GM18868 (cell line): Measurements from ENCODE around the gene ASTN2.
A peak's percentile ranks its signal among the peaks of the same experiment; 100 is the strongest.

Experiments used
- ATAC-seq: cut with Tn5 transposase; IDR thresholded peaks from one replicate; pipeline ENCODE4 v1.9.1; 2021; ENCODE audit warnings: mild to moderate bottlenecking, moderate library complexity; ENCODE audit not compliant: unreplicated experiment

The ASTN2 gene

DNA sequence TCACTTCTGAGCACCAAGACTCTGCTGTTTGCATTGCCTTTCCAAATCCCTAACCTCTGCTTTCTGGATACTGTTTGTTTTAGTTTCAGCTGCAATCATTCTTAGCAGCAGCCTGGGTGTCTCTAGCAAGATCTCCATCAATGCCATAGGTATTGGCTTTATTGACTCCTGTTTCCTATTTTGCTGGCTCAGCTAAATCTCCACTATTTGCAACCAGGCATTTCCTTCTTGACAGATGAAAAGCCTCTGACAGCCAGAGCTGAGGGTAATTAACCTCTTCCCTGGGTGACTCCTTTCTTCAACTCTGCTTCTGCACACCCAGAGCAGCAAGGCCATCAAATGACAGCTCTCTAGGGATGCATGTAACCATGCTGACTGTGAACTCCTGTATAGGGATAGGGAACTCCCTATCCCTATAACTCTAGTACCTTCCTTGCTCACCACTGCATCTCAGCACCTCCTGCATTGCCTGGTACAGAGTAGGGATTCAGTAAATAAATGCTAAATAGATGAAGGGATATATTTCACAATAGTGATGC lies 434.2 kb downstream of the ASTN2 start:
- ATAC-seq, result no peak

DNA sequence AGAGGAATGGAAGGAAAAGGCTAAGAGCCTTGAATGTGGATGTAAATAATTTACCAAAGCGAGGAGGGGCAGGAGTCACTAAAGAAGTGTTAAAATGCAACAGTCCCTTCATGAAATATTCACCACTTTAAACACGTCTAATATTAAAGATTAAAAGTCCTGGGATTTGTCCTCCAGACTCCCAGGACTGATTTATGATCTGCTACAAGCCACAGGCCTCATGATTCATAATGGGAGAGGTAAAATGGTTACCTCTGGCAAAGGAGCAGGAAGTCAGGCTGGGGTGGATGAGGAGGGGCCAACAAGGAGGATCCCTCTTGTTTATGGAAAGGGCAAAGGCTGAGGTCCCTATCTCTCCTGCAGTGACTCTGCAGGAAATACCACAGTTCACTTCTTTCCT lies 435.4 kb downstream of the ASTN2 start:
- no peak for ATAC-seq

- no peak for ATAC-seq
Measured at GRCh38 chr9:116978155-116978554, 436.7 kb downstream of the ASTN2 start.

- ATAC-seq, result no peak
Measured at GRCh38 chr9:116975126-116975525, 439.7 kb downstream of the ASTN2 start.

DNA sequence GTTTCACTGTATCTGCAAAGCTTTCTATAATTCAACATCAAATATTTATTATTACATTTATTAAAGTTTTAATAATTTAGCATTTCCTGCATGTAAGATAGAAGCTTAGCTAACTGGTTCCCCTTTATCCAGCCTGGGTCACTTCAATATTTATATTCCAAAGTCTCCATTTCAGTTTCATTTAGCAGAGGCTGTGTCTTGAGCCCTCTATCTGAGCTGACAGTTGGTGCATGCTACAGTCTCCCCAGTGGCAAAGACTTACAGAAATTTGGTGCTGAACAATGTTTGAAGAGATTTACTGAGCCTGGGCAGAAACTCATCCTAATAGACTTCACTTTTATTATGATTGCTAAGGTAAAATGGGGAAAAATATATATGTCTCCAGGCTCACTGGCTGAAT lies 448.7 kb downstream of the ASTN2 start:
- ATAC-seq, result peak; percentile 63

- no peak for ATAC-seq
Measured at GRCh38 chr9:116964258-116964657, 450.6 kb downstream of the ASTN2 start.

GRCh38 chr9:116959809-116960208 lies 455.0 kb downstream of the ASTN2 start:
- peak; percentile 70 for ATAC-seq

GRCh38 chr9:116958881-116959280 lies 456.0 kb downstream of the ASTN2 start:
- ATAC-seq, result no peak

- no peak for ATAC-seq
Measured at GRCh38 chr9:116954731-116955130, 460.1 kb downstream of the ASTN2 start.

DNA sequence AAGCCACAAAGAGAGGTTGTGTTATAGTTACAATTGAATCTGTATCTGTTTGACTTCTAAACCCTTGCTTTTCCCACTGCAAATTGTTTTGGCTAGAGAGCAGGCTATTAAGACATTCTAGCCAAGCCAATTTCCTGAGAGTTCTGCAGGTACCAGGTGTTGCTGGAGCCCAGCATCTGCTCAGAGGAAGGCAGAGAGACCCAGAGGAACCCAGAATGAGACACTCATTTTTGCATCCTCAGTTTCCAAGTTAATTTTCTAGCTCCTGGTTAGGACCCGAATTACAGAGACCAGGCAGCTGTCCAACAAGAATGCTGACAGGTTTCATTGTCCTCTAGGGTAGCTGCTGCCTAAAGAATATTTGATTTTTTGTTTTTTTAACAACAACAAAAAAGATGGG lies 461.6 kb downstream of the ASTN2 start:
- ATAC-seq, result no peak

- no peak for ATAC-seq
Measured at GRCh38 chr9:116952436-116952810, 462.4 kb downstream of the ASTN2 start.

- peak; percentile 85 for ATAC-seq
Measured at GRCh38 chr9:116951588-116952435, 463.0 kb downstream of the ASTN2 start.

DNA sequence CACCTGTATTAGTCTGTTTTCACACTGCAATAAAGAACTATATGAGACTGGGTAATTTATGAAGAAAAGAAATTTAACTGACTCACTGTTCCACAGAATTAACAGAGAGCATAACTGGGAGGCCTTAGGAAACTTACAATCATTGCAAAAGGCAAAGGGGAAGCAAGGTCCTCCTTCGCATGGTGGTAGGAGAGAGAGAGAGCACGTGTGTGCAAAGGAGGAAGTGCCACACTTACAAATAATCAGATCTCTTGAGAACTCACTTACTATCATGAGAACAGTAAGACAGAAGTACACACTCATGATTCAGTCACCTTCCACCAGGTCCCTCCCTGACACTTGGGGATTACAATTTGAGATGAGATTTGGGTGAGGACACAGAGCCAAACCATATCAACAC lies 469.0 kb downstream of the ASTN2 start:
- ATAC-seq, result peak; percentile 36

GRCh38 chr9:116944714-116945534 lies 469.9 kb downstream of the ASTN2 start:
- ATAC-seq, result no peak

- ATAC-seq, result no peak
Measured at GRCh38 chr9:116943970-116944369, 470.9 kb downstream of the ASTN2 start.

- ATAC-seq, result peak; percentile 72
Measured at GRCh38 chr9:116942593-116943061, 472.2 kb downstream of the ASTN2 start.

DNA sequence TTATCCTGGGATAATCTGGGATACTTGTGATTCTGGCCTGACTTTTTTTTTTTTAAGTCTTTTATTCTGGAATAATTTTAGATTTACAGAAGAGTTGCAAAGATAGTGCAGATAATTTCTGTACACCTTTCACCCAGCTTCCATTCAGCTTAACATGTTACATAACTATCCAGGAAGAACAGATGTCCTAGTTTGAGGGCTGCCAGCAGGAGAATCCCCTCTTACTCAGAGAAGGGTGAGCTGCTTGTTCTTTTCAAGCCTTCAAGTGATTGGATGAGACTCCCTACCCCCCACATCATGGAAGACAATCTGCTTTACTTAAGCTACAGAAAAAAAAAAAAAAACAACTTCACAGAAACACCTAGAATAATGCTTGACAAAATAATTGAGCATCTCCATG lies 473.6 kb downstream of the ASTN2 start:
- ATAC-seq, result no peak

DNA sequence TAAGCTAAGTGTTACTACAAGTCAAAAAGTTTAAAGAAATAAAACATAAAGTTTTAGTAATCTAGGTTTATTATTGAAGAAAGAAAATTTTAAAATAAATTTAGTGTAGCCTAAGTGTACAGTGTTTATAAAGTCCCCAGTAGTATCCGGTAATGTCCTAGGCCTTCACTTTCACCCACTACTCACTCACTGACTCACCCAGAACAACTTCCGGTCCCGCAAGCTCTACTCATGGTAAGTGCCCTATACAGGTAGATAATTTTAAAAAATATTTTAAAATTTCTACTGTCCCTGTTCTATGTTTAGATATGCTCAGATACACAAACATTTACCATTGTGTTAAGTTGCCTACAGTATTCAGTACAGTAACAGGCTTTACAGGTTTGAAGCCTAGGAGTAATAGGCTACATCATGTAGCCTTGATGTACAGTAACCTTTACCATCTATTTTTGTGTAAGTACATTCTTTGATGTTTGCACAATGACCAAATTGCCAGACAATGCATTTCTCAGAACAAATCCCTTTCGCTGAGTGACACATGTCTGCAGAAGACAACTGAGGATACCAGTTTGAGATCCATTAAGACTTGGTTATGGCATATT lies 474.1 kb downstream of the ASTN2 start:
- ATAC-seq, result no peak

DNA sequence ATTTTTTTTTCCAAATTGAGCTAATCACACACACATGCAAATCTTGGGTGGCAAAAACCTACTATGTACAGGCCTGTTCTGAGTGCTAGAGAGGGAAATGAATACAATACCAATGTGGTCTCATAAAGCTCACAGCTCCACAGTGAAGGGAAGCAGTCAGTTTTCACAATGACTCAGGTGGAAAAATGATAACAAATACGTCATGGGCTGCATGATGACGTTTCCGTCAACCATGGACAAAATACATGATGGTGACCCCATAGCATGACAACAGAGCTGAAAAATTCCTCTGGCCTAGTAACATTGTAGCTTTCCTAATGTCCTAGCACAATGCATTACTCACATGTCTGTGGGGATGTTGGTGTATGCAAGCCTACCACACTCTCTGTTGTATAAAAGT lies 475.2 kb downstream of the ASTN2 start:
- peak; percentile 38 for ATAC-seq

DNA sequence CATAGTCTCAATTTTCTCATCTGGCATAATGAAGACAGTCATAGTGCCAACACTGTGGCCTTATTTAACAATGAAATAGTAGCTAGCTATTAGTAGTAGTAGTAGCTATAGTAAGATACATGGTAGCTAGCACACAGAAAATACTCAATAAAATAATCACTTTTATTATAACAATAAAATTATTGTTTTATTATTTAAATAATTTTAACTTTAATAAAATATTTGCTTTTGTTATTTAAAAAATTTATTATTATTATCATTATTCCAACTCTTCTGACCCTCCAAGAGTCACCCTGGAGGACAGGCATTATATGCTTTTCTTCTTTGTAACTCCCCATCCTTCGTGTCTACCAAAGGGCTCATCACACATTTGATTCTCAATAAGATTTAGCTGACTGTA lies 475.7 kb downstream of the ASTN2 start:
- ATAC-seq, result no peak

DNA sequence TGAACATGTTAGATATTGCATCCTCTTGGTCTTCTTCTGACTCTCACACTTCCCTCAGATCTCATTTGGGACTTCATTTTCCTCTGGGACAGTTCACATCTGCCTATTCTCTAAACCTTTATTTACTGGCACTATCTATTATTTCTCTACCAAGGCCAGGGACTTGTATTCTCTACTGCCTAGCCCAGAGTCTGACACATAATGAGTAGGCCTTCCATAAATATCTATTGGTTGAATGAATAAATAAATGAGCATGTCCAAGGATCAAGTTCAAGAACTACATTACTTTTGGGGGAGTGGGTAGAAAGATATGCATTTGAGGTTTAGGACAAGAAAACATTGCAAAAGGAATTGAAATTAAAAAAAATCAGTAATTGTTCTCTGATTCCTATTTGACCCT lies 477.5 kb downstream of the ASTN2 start:
- no peak for ATAC-seq
